WERI-Rb-1 (cell line): ENCODE data around the gene RAB10.

Source experiments
- DNase-seq: peaks from one replicate; pipeline ENCODE4 v3.0.0-alpha.2; 2020
- H3K27ac ChIP-seq: fragments of 250-450 bp; sonication (Bioruptor Pico); 2 replicates; pipeline ENCODE4 v1.5.1; 2020; ENCODE audit warnings: mild to moderate bottlenecking, moderate library complexity
- H3K27me3 ChIP-seq: fragments of 250-450 bp; sonication (Bioruptor Pico); 2 replicates; pipeline ENCODE4 v1.5.1; 2021; ENCODE audit warnings: mild to moderate bottlenecking, low read depth, moderate library complexity; ENCODE audit not compliant: insufficient read depth, severe bottlenecking
- H3K36me3 ChIP-seq: fragments of 250-450 bp; sonication (Bioruptor Pico); 2 replicates; pipeline ENCODE4 v1.5.1; 2020; ENCODE audit warnings: mild to moderate bottlenecking, moderate library complexity
- H3K4me3 ChIP-seq: 2 replicates; pipeline ENCODE4 v1.5.1; 2011; ENCODE audit warnings: low read depth, mild to moderate bottlenecking, control low read depth, low read length
- H3K9me3 ChIP-seq: fragments of 250-450 bp; sonication (Bioruptor Pico); 2 replicates; pipeline ENCODE4 v1.5.1; 2021; ENCODE audit warnings: mild to moderate bottlenecking, moderate library complexity; ENCODE audit not compliant: severe bottlenecking
- TF ChIP-seq, protein P1 (sequence below): IDR thresholded peaks from 2 replicates; pipeline ENCODE4 v1.5.1; 2011; ENCODE audit warnings: low read depth, mild to moderate bottlenecking, control low read depth, inconsistent platforms, low read length

RAB10 gene

DNA sequence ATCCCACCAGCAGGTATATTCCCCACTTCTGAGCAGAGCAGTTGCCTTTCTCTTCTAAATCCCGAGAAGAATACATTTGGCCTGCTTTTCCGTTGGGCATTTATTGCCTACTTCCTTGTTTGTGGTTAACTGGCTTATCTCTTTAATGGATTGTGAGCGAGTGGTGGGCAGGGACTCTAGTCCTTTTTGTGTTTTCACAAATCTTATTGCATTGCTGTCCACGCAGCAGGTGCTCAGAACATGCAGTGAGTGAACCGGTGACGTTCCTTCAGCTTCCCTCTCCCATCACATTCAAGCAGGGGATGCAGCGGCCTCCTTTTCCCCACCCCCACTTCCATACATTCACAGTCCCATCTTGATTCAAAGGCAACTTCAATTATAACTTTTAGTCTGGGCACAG lies 110.1 kb downstream of the RAB10 start:
- Histone ChIP-seq H3K36me3 (no peaks in the 10 kb centered on the region), H3K9me3 (no peaks in the 10 kb centered on the region), H3K27ac (no peak overlapping the region), H3K27me3 (no peaks in the 10 kb centered on the region), H3K4me3 (no peak overlapping the region)
- TF ChIP-seq, protein P1, sequence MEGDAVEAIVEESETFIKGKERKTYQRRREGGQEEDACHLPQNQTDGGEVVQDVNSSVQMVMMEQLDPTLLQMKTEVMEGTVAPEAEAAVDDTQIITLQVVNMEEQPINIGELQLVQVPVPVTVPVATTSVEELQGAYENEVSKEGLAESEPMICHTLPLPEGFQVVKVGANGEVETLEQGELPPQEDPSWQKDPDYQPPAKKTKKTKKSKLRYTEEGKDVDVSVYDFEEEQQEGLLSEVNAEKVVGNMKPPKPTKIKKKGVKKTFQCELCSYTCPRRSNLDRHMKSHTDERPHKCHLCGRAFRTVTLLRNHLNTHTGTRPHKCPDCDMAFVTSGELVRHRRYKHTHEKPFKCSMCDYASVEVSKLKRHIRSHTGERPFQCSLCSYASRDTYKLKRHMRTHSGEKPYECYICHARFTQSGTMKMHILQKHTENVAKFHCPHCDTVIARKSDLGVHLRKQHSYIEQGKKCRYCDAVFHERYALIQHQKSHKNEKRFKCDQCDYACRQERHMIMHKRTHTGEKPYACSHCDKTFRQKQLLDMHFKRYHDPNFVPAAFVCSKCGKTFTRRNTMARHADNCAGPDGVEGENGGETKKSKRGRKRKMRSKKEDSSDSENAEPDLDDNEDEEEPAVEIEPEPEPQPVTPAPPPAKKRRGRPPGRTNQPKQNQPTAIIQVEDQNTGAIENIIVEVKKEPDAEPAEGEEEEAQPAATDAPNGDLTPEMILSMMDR = no peak
- no peak for DNase-seq

DNA sequence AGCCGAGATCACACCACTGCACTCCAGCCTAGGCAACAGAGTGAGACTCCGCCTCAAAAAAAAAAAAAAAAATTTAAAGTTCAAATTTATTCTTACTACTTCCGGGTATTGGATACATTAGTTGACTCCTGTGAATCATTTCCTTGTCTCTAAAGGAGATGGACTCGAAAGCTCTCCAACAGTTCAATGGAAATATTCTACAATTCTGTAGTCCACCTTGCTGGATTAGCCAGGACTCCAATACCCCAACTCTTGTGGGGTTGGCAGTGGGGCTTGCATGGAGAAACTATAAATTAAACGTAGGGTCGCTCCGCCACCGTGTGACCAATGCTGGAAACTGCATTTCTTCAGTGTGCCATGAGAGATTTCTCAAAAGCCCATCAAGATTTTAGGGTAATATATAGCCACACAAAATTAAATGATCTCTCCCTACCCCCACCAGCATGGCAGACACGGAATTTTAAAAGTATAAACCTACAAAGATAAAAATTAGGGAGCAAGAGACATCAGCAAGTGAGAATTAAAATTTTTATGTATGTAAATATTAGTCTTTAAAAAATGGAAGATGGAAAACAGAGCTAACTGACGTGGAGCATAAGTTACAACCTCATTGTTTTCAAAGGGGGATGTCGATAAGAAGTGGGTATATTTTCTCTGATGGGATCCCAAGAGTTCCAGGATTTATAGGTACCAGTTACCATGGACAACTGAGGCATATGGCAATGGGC lies 111.2 kb downstream of the RAB10 start:
- TF ChIP-seq, protein P1 = peak; percentile 75
- H3K27me3 ChIP-seq = no peaks in the 10 kb centered on the region
- no peak overlapping the region for H3K27ac ChIP-seq
- H3K36me3 ChIP-seq = no peaks in the 10 kb centered on the region
- H3K9me3 ChIP-seq = no peaks in the 10 kb centered on the region
- H3K4me3 ChIP-seq = no peak overlapping the region
- DNase-seq = peak; percentile 80

DNA sequence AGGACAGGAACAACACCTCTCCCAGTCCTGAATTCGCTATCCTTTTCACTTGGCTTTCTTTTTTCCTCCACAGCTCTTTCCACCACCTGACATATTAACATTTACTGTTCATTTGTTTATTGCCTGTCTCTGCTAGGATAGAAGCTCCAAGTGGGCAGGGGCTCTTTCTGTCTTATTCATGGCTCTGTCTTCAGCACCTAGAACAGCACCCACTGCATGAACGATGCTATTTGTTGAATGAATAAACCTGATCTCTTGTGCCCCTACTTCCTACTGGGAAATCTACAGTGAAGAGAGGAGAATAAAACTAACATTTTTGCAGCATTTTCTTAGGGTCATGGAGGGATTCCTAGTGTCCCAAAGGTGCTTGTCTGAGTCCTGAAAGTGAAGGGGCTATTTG lies 114.6 kb downstream of the RAB10 start:
- TF ChIP-seq, protein P1 = no peak
- H3K9me3 ChIP-seq = no peaks in the 10 kb centered on the region
- no peaks in the 10 kb centered on the region for H3K36me3 ChIP-seq
- no peak for DNase-seq
- H3K27ac ChIP-seq = no peak overlapping the region
- no peaks in the 10 kb centered on the region for H3K27me3 ChIP-seq
- H3K4me3 ChIP-seq = no peak overlapping the region

DNA sequence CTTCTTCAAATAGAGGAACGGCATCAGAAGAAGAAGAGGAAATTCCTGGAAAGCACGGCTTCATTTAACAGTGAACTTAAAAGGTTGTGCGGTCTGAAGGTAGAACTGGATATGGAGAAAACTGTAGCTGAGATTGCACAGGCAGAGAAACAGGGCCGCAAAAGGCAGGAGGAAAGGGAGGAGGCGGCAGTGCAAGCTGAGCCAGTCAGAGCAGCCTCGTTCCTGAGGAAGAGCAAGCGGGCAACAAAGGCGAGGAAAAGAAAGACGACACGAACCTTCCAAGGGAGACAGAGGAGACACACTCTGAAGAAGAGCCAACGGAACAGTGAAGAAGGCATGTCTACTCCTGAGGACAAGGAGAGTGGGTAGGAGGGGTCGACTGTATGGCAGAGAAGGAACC lies 116.4 kb downstream of the RAB10 start:
- no peaks in the 10 kb centered on the region for H3K27me3 ChIP-seq
- no peak for DNase-seq
- H3K9me3 ChIP-seq = peaks cover 6% of the 10 kb centered on the region
- H3K36me3 ChIP-seq = no peaks in the 10 kb centered on the region
- no peak overlapping the region for H3K4me3 ChIP-seq
- TF ChIP-seq, protein P1 = no peak
- no peak overlapping the region for H3K27ac ChIP-seq

DNA sequence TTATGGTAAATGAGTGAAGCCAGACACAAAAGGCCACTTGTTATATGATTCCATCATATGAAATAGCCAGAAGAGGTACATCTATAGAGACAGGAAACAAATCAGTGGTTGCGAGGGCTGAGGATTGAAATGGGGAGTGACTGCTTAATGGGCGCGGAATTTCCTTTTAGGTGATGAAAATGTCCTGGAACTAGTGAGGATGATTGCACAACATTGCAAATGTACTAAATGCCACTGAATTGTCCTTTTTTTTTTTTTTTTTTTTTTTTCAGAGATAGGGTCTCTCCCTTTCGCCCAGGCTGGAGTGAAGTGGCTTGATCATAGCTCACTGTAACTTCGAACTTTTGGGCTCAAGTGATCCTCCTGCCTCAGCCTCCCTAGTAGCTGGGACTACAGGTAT lies 123.7 kb downstream of the RAB10 start:
- H3K4me3 ChIP-seq = no peak overlapping the region
- peaks cover 8% of the 10 kb centered on the region for H3K9me3 ChIP-seq
- no peak for DNase-seq
- H3K27me3 ChIP-seq = no peaks in the 10 kb centered on the region
- no peak overlapping the region for H3K27ac ChIP-seq
- TF ChIP-seq, protein P1 = no peak
- no peaks in the 10 kb centered on the region for H3K36me3 ChIP-seq

DNA sequence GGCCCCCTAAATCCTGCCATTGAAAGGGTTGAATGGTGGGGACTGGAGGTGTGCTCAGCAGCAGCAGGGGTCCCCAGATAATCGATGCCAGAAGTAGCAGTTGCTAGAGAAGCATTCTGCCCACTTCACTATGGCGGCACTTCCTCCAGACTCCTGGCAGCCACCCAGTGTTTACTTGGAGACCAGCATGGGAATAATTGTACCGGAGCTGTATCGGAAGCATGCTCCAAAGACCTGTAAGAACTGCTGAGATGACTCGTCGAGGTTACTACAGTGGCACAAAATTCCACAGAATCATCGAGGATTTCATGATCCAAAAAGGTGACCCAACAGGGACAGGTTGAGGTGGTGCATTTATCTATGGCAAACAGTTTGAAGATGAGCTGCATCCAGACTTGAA lies 128.0 kb downstream of the RAB10 start:
- DNase-seq = no peak
- no peaks in the 10 kb centered on the region for H3K36me3 ChIP-seq

More for the DNA sequence above, 128.0 kb downstream of the RAB10 start:
- Histone ChIP-seq H3K4me3 (no peak overlapping the region), H3K27me3 (no peaks in the 10 kb centered on the region), H3K9me3 (no peaks in the 10 kb centered on the region), H3K27ac (no peak overlapping the region)
- TF ChIP-seq, protein P1 = no peak
